CD4-positive, alpha-beta T cell treated with Interleukin-10 for 1 hour (primary cell): ENCODE data around the gene IFT122.

Experiments
- DNase-seq: peaks from one replicate; pipeline ENCODE4 v3.0.0-alpha.2; 2020

The IFT122 gene

GRCh38 chr3:129519896-129520715 lies 80.1 kb downstream of the IFT122 start:
- DNase-seq: no peak

DNA sequence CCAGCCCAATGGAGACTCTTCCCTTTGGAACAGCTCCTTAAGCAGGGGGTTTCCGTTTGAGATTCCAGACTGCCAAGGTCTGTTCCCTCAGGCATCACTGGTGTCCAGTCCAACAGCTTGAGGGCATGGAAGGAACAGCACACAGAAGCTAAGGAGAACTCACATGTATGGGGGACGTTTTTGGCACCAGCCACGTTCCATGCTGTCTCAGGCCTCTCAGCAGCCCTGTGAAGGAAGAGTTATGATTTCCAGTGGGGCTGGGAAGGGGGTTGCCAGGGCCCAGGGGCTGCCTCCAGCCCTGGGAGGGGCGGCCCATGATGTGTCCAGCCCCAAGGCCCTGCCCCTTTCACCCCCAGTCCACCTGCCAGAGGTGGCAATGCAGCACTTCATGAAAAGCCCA lies 80.9 kb downstream of the IFT122 start:
- no peak for DNase-seq

DNA sequence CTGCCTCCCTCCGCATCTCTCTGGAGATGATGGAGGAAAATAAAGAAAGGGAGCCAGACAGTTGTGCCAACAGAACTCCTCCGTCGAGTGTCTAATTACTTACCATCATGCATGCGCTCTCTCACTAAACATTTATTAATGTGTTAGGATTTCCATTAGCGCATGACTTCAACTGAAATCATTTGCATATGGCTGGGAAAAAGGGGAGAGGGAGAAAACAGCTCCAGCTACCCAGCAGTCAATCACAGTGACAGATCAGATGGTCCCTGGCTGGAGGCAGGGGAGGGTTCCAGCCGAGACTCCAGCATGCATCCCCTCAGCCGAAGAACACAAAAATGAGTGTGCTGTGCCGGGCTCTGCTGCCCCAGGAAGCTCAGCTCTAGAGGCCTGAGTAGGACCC lies 81.6 kb downstream of the IFT122 start:
- no peak for DNase-seq

GRCh38 chr3:129522953-129523352 lies 82.9 kb downstream of the IFT122 start:
- no peak for DNase-seq

DNA sequence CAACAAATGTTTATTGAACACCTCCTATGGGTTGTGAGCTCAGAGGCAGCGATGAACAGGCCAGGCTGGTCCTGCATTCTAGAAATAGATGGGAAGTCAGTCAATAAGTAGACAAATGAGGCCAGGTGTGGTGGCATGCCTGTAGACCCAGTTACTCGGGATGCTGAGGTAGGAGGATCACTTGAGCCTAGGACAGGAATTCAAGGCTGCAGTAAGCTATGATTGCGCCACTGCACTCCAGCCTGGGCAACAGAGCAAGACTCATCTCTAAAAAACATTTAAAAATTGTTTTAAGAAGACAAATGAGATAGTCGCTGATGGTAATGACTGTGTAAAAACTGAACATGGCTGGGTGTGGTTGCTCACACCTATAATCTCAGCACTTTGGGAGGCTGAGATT lies 84.1 kb downstream of the IFT122 start:
- no peak for DNase-seq

DNA sequence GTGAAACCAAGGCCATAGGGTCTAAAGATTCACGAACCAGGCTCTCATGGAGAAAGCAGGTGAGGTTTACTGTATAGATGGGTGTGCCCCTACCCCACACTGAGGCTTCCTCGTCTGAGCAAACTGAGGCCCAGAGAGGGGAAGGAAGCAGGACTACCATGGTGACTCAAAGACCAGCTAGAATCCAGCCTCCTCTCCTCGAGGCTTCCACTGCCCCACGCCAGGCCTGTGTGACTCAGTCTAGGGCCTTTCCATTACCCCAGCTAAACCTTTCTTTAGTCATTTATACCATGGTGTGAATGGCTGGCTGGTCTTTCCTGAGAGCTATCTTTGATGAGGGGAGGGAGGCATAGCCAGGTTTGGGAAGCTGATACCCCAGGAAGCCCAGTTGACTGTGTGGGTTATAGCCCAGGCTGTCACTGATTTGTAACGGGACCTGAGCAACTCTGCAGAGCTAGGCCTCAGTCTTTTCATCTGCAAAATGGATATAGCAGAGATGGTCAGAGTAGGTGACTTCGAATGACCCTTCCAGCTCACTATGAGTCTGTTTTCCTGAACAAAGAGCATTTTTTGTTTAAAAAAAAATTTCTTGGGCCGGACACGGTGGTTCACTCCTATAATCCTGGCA lies 85.4 kb downstream of the IFT122 start:
- DNase-seq: no peak

DNA sequence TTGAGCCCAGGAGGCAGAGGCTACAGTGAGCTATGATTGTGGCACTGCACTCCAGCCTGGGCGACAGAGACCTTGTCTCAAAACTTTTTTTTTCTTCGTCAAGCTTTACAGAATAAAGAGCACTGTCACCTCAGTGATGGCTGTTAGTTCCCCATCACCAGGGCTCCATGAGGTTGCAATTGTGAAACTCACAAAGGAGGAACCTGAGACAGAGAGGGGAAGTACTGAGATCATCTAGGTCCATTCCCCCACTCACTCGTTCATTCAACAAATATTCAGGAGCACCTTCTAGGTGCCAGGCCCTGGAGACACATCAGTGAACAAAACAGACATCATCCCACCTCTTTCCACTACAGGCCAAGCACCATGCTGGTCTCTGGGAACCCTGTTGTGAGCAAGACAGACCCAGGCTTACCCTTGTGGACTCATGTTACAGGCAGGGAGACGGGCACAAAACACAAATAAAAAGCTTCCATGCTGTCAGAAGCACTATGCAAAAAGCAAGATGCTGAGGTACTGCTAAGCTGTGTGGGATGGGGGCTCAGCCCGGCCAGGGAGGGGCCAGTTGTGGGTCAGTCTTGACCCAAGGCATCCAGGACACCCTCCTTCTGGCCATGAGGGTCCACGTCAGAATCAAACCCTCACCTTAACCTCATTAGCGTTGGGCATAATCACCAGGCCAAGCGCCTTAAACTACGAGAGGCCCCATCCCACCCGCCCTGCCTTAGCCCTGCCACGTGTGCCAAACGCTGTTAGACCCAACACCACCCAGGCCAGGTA lies 86.3 kb downstream of the IFT122 start:
- peak; percentile 2 for DNase-seq

DNA sequence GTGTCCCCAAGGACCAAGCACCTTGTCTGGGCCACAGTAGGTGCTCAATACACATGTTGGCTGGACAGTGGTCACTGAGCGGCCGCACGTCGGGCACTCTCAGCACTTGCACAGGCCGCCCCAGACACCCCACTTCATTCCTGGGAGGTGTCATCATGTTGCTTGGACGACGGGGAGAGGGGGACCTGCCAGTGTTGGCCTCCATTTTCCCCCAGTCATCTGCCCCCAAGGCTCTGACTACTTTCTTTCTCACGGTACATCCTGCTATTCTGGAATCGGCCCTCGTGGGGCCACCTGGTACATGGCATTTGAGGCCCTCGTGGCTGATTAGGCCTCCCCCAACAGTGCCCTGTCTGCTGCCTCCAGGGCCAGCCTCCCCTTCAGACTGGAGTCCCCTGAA lies 87.2 kb downstream of the IFT122 start:
- DNase-seq: no peak

- no peak for DNase-seq
These were observed 88.6 kb downstream of the IFT122 start, which contains the start of gene RHO for GRCh38 chr3:129528589-129529100. Gene RHO, plus strand, starts transcription at chr3:129528639. Its CDS starts 95 bp downstream, at chr3:129528734.

GRCh38 chr3:129529436-129530210 lies 89.6 kb downstream of the IFT122 start:
- no peak for DNase-seq

GRCh38 chr3:129530251-129530791 lies 90.3 kb downstream of the IFT122 start:
- DNase-seq: no peak

- DNase-seq: no peak
These were observed 90.8 kb downstream of the IFT122 start for GRCh38 chr3:129530821-129531220.

DNA sequence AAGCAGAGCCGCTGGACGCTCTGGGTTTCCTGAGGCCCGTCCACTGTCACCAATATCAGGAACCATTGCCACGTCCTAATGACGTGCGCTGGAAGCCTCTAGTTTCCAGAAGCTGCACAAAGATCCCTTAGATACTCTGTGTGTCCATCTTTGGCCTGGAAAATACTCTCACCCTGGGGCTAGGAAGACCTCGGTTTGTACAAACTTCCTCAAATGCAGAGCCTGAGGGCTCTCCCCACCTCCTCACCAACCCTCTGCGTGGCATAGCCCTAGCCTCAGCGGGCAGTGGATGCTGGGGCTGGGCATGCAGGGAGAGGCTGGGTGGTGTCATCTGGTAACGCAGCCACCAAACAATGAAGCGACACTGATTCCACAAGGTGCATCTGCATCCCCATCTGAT lies 91.7 kb downstream of the IFT122 start:
- DNase-seq: no peak

- no peak for DNase-seq
These were observed 92.2 kb downstream of the IFT122 start for GRCh38 chr3:129532261-129532660.

DNA sequence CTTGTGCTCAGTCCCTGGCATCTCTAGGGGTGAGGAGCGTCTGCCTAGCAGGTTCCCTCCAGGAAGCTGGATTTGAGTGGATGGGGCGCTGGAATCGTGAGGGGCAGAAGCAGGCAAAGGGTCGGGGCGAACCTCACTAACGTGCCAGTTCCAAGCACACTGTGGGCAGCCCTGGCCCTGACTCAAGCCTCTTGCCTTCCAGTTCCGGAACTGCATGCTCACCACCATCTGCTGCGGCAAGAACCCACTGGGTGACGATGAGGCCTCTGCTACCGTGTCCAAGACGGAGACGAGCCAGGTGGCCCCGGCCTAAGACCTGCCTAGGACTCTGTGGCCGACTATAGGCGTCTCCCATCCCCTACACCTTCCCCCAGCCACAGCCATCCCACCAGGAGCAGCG lies 93.4 kb downstream of the IFT122 start:
- DNase-seq: no peak

GRCh38 chr3:129534428-129535027 lies 94.5 kb downstream of the IFT122 start:
- no peak for DNase-seq

DNA sequence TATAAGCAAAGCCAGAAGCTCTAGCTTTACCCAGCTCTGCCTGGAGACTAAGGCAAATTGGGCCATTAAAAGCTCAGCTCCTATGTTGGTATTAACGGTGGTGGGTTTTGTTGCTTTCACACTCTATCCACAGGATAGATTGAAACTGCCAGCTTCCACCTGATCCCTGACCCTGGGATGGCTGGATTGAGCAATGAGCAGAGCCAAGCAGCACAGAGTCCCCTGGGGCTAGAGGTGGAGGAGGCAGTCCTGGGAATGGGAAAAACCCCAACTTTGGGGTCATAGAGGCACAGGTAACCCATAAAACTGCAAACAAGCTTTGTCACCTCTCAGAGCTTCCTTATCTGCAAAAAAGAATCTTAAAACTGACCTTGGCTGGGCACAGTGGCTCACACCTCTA lies 95.1 kb downstream of the IFT122 start:
- no peak for DNase-seq

DNA sequence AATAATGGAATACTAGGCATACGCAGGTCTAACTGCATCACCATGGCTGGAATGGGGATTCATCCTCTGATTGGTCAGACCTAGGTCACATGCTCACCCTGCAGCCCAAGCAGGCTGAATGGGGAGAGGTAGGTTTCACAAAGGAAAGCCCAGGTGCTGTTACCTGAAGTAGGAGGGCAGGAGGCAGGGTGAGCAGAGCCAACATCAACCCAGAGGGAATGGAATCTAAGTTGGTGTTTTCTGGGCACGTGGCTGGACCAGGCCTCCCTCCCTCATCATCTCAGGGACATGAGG lies 96.3 kb downstream of the IFT122 start:
- no peak for DNase-seq

GRCh38 chr3:129536804-129537203 lies 96.8 kb downstream of the IFT122 start:
- no peak for DNase-seq

GRCh38 chr3:129539206-129539605 lies 99.2 kb downstream of the IFT122 start:
- DNase-seq: no peak

GRCh38 chr3:129540776-129541516 lies 100.9 kb downstream of the IFT122 start:
- no peak for DNase-seq
